Dedifferentiated amniotic fluid mesenchymal stem cell (primary cell): ENCODE results near the gene PSMB11.

Experiments
- DNase-seq: peaks from one replicate; pipeline ENCODE4 v3.0.0-alpha.2; 2016; ENCODE audit errors: extremely low spot score

PSMB11 gene

GRCh38 chr14:23085458-23085857 is 43.4 kb downstream of the PSMB11 start:
- DNase-seq, result no peak

- no peak for DNase-seq
Observed at GRCh38 chr14:23086565-23086964, 44.6 kb downstream of the PSMB11 start.

GRCh38 chr14:23089498-23090253 is 47.7 kb downstream of the PSMB11 start:
- DNase-seq, result no peak

- DNase-seq, result no peak
Observed at GRCh38 chr14:23090254-23090636, 48.2 kb downstream of the PSMB11 start.

GRCh38 chr14:23091294-23092225 is 49.5 kb downstream of the PSMB11 start:
- DNase-seq, result no peak

GRCh38 chr14:23093104-23093503 is 51.1 kb downstream of the PSMB11 start:
- DNase-seq, result no peak

GRCh38 chr14:23093526-23093925 is 51.5 kb downstream of the PSMB11 start:
- DNase-seq, result no peak
